Measurements from ENCODE around the gene KCNH8. TPM values are rescaled to one million over a fixed set of nuclear protein-coding genes. Genes with fewer than 3 reads are reported as not detected.

Gene KCNH8
- total and polyA plus RNA-seq, 2 of the 4 experiments (the other 2 are of a cell fraction), result not detected

DNA sequence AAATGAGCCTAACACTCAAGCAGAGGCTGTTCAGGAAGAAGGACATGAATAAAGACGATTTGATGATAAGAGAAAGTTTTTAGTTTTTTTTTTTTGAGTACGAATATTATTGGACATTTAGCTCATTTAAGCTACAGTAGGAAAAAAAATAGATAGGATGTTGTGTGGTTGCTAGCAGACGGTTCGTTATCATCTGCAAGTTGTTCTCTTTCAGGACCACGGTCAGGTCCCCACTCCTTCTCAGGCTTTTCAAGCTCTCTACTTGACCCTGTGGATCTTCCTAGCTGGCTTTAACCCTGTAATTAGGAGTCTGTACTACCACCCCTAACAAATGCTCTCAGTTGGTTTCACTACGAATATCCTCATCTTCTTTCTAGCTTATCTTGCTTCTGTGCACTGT lies 1.1 kb downstream of the KCNH8 start:
- Histone ChIP-seq H3K4ac (ENCODE audit: low read depth, low read length) (no peak overlapping the region), H3K23ac (ENCODE audit: low read depth, low read length) (no peak overlapping the region), H2AK5ac (ENCODE audit: low read depth, low read length) (no peak overlapping the region), H3K18ac (ENCODE audit: low read depth, low read length) (no peak overlapping the region), H3K9ac (ENCODE audit: low read depth, low read length) (no peak overlapping the region), H2BK5ac (ENCODE audit: low read depth, low read length, poor library complexity, severe bottlenecking) (no peak overlapping the region), H4K91ac (ENCODE audit: insufficient read depth, low read depth, low read length) (no peak overlapping the region), H2BK20ac (ENCODE audit: low read depth, low read length) (no peak overlapping the region), H4K5ac (ENCODE audit: low read depth, low read length) (no peak overlapping the region), H4K8ac (ENCODE audit: low read depth in 2 of 2, low read length in 2 of 2) (no peak overlapping the region), H2AK9ac (replicated peaks; ENCODE audit: low read depth, low read length, poor library complexity) (no peak overlapping the region), H4K20me1 (ENCODE audit: insufficient read depth, low read length) (no peaks in the 10 kb centered on the region), H3K4me1 (ENCODE audit: control insufficient read depth, insufficient read depth, low read length) (no peaks in the 10 kb centered on the region), H3K9me1 (ENCODE audit: insufficient read depth, low read length) (no peaks in the 10 kb centered on the region), H3K36me3 (ENCODE audit: control insufficient read depth, insufficient read depth, low read length) (no peaks in the 10 kb centered on the region), H2AFZ (replicated peaks; ENCODE audit: low read length, poor library complexity) (no peak overlapping the region), H3K27me3 (ENCODE audit: control insufficient read depth, insufficient read depth, low read length) (peaks cover 3% of the 10 kb centered on the region; the same call in 1 of the 2 replicates), H3K9me3 (ENCODE audit: control insufficient read depth, insufficient read depth, low read length) (no peaks in the 10 kb centered on the region), H3K79me1 (ENCODE audit: low read depth in 1 of 2, low read length in 2 of 2) (no peaks in the 10 kb centered on the region), H2BK15ac (ENCODE audit: low read depth, low read length) (no peak overlapping the region), H2BK120ac (ENCODE audit: low read depth, low read length) (no peak overlapping the region), H3K4me3 (ENCODE audit: insufficient read depth, low read depth, low read length) (no peak overlapping the region), H3K4me2 (ENCODE audit: low read depth, low read length) (no peak overlapping the region), H3K56ac (ENCODE audit: extremely low read depth, insufficient read depth, low read length) (no peak overlapping the region), H3K14ac (replicated peaks; ENCODE audit: low read depth, low read length) (no peak overlapping the region), H3K27ac (ENCODE audit: insufficient read depth, low read length) (no peak overlapping the region)
- intact Hi-C loops (cut with micrococcal nuclease) (no loop called here), dilution Hi-C loops (cut with HindIII; ENCODE audit: low sequenced_read_pairs, unreplicated experiment) (no loop called here), in situ Hi-C loops (cut with MboI; ENCODE audit: low sequenced_read_pairs) (no loop called here)
- ChIA-PET POLR2A (ENCODE audit: unreplicated experiment) (no interaction called here), CTCF (no interaction called here)
- BruUV-seq (replicated peaks), result no TSS peak
- no peak for ATAC-seq (ENCODE audit: low read depth)
- no peak for DNase-seq
- no peak for TF ChIP-seq MAZ (IDR thresholded peaks at IDR 0.05; ENCODE audit: borderline replicate concordance, low read depth, low read length)
- TF ChIP-seq POLR2A (IDR thresholded peaks at IDR 0.05; ENCODE audit: low read depth, low read length), result no peak
- no peak for TF ChIP-seq CEBPB (IDR thresholded peaks at IDR 0.05; ENCODE audit: low read depth, low read length)
- no CpG with 5 or more reads among the region's 6 CpGs for WGBS, 2 experiments (ENCODE audit: extremely low coverage in 2 of 2, insufficient read length in 1 of 2)
